ENCODE data around the gene BORCS8. TPM values are rescaled to one million over a fixed set of nuclear protein-coding genes. Genes with fewer than 3 reads are reported as not detected.

Gene BORCS8
- total RNA-seq, result 10 to 100 TPM; 21.1 to 33.2 (median 25.0) TPM
- polyA plus RNA-seq, result 10 to 100 TPM; 22.0 to 27.9 TPM
- long read RNA-seq, donor 1, transcript BORCS8-203 (4 exons, 1,489 nt), result minor isoform, 6 of 31 reads
- long read RNA-seq, donor 1, transcript BORCS8-209 (1 exons, 3,698 nt), result minor isoform, 9 of 31 reads
- long read RNA-seq, donor 1, transcript BORCS8-202 (6 exons, 1,429 nt), result major isoform, 11 of 31 reads
- long read RNA-seq, donor 1, partial matches to known transcripts, result 0 of 31 reads
- long read RNA-seq, donor 1, other reads (novel, unspliced or antisense), result 4 of 31 reads
- long read RNA-seq, donor 2, transcript BORCS8-202 (6 exons, 1,429 nt), result major isoform, 15 of 33 reads
- long read RNA-seq, donor 2, transcript BORCS8-209 (1 exons, 3,698 nt), result minor isoform, 8 of 33 reads
- long read RNA-seq, donor 2, partial matches to known transcripts, result 3 of 33 reads
- long read RNA-seq, donor 2, other reads (novel, unspliced or antisense), result 3 of 33 reads
- long read RNA-seq, donor 3, transcript BORCS8-203 (4 exons, 1,489 nt), result minor isoform, 5 of 18 reads
- long read RNA-seq, donor 3, transcript BORCS8-202 (6 exons, 1,429 nt), result major isoform, 10 of 18 reads
- long read RNA-seq, donor 3, partial matches to known transcripts, result 0 of 18 reads
- long read RNA-seq, donor 3, other reads (novel, unspliced or antisense), result 1 of 18 reads

GRCh38 chr19:19192078-19192882, at the start of gene BORCS8, which contains the start of gene RFXANK:
Gene BORCS8, minus strand, starts transcription at chr19:19192152. Its CDS starts 35 bp downstream, at chr19:19192117.
Gene RFXANK, plus strand, starts transcription at chr19:19192258. Its CDS starts 1,689 bp downstream, at chr19:19193947.
- Histone ChIP-seq H3K27me3 (no peaks in the 10 kb centered on the region), H3K4me3 (peak within 1 kb of the TSS; percentile 76 to 99 (median 91)), H3K9me3 (no peaks in the 10 kb centered on the region), H3K4me1 (peaks cover 9 to 61% (median 46%) of the 10 kb centered on the region in 9 donors), H3K27ac (peak within 1 kb of the TSS; percentile 96 to 100 (median 100)), H3K36me3 (peaks cover 0 to 38% (median 6%) of the 10 kb centered on the region in 9 donors)
- ATAC-seq (peak; percentile 95 to 98 (median 97)), DNase-seq (peak; percentile 97 to 100)
- WGBS, 2 donors, result 0% methylated on average over 52 to 53 of the region's 53 CpGs
- TF ChIP-seq CTCF (IDR thresholded peaks at IDR 0.05), result no peak
- intact Hi-C loops (cut with DNase I), result loop anchor here in 3 of 10 donors (1.0 to 10.0 kb wide), 4 partner anchors 11 to 303 kb away; partner anchors contain the start of genes MAU2 (in 3 of the 3), SUGP1 (in 3 of the 3) and NR2C2AP (in 1 of the 3)

DNA sequence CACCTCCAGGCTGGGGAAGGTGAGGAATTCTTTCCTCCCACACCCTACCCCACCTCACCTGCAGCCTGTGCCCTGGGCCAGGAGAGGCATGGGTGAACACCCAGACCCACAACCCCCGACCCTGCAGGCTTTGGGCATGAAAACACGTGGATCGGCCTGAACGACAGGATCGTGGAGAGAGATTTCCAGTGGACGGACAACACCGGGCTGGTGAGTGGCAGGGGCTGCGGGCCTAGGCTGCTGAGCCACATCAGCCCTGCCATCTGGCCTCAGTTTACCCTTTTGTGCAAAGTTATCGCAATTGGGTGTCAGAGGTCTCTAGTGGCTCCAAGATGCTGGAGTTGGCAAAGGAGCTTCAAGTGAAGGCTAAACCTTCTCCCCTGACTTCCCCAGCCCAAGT, 48.5 kb upstream of the BORCS8 start:
- Histone ChIP-seq H3K4me1 (no peaks in the 10 kb centered on the region), H3K36me3 (no peaks in the 10 kb centered on the region), H3K4me3 (no peak overlapping the region), H3K27ac (no peak overlapping the region), H3K9me3 (peaks cover 0 to 11% (median 0%) of the 10 kb centered on the region in 11 donors), H3K27me3 (peaks cover 0 to 34% (median 11%) of the 10 kb centered on the region in 7 donors)
- ATAC-seq (no peak), DNase-seq (no peak)
- intact Hi-C loops (cut with DNase I), result no loop called here
- TF ChIP-seq CTCF (IDR thresholded peaks at IDR 0.05), result no peak
- WGBS, 2 donors, result 77 to 84% methylated on average over 9 of the region's 9 CpGs

DNA sequence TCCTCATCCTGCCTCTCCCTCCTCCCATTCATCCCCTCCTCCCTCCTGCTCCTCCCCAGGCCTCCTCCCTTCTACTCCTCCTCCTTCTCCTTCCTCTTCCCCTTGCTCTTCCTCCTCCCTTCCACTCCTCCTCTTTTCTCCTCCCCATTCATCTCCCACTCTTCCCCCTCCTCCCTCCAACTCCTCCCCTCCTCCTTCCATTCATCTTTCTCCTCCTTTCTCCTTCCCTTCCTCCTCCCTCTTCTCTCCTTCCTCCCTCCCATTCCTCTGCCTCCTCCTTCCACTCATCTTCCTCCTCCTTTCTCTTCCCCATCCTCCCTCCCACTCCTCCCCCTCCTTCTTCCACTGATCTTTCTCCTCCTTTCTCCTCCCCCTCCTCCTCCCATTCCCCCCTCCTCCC, 47.7 kb upstream of the BORCS8 start:
- TF ChIP-seq CTCF (IDR thresholded peaks at IDR 0.05), result no peak
- Histone ChIP-seq H3K4me1 (no peaks in the 10 kb centered on the region), H3K4me3 (no peak overlapping the region), H3K9me3 (peaks cover 0 to 19% (median 7%) of the 10 kb centered on the region in 11 donors), H3K36me3 (no peaks in the 10 kb centered on the region), H3K27me3 (peaks cover 0 to 26% (median 11%) of the 10 kb centered on the region in 7 donors), H3K27ac (no peak overlapping the region)
- intact Hi-C loops (cut with DNase I), result no loop called here
- ATAC-seq, result no peak
- no peak for DNase-seq
